Uterus (tissue), 2 donors: ENCODE results near the gene L2HGDH.
"Not testable (repeated sequence)": the region's sequence is repeated elsewhere in the genome, so short reads cannot be mapped to it uniquely, and the experiment has no call there.

ENCODE experiments used
- CTCF ChIP-seq, 4 experiments: fragments of 200-600 bp in 2 of 4; fragments of 450-650 bp in 2 of 4; sonication (generic) in 2 of 4; IDR thresholded peaks; one replicate each; pipeline ENCODE4 v1.5.1; 2016 to 2019; ENCODE audit warnings: antibody characterized with exemption in 4 of 4, mild to moderate bottlenecking in 2 of 4, moderate library complexity in 1 of 4
- POLR2A ChIP-seq, 2 donors: fragments of 450-650 bp; IDR thresholded peaks; one replicate each; pipeline ENCODE4 v1.6.1; 2016; ENCODE audit warnings: antibody characterized with exemption in 2 of 2, mild to moderate bottlenecking in 1 of 2, moderate library complexity in 1 of 2

DNA sequence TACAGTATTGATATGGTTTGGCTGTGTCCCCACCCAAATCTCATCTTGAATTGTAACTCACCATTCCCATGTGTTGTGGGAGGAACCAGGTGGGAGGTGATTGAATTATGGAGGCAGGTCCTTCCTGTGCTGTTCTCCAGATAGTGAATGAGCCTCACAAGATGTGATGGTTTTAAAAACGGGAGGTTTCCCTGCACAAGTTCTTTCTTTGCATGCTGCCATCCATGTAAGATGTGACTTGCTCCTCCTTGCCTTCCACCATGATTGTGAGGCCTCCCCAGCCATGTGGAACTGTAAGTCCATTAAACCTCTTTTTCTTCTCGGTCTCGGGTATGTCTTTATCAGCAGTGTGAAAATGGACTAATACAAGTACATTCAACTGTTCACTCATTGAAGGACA is 2.1 kb upstream of the L2HGDH start:
- TF ChIP-seq CTCF, POLR2A (IDR thresholded peaks at IDR 0.05): not testable (repeated sequence)
